ENCODE data around the gene KCTD16.

KCTD16 gene

GRCh38 chr5:144406442-144406841 lies 235.8 kb downstream of the KCTD16 start:
- in situ Hi-C loops (cut with MboI; ENCODE audit: low pct_unique_long_range_greater_than_20kb, low sequenced_read_pairs, unreplicated experiment), result no loop called here
- DNase-seq (ENCODE audit: low spot score), result no peak
- no peak for TF ChIP-seq CTCF (IDR thresholded peaks at IDR 0.05; ENCODE audit: extremely low read depth, insufficient read depth, missing control alignments)

- DNase-seq (ENCODE audit: low spot score), result no peak
- TF ChIP-seq CTCF (IDR thresholded peaks at IDR 0.05; ENCODE audit: extremely low read depth, insufficient read depth, missing control alignments), result no peak
- in situ Hi-C loops (cut with MboI; ENCODE audit: low pct_unique_long_range_greater_than_20kb, low sequenced_read_pairs, unreplicated experiment), result no loop called here
Measured at GRCh38 chr5:144414202-144415029, 243.7 kb downstream of the KCTD16 start.

GRCh38 chr5:144416196-144416595 lies 245.5 kb downstream of the KCTD16 start:
- in situ Hi-C loops (cut with MboI; ENCODE audit: low pct_unique_long_range_greater_than_20kb, low sequenced_read_pairs, unreplicated experiment), result no loop called here
- TF ChIP-seq CTCF (IDR thresholded peaks at IDR 0.05; ENCODE audit: extremely low read depth, insufficient read depth, missing control alignments), result no peak
- DNase-seq (ENCODE audit: low spot score), result no peak

GRCh38 chr5:144418719-144419118 lies 248.0 kb downstream of the KCTD16 start:
- in situ Hi-C loops (cut with MboI; ENCODE audit: low pct_unique_long_range_greater_than_20kb, low sequenced_read_pairs, unreplicated experiment), result no loop called here
- TF ChIP-seq CTCF (IDR thresholded peaks at IDR 0.05; ENCODE audit: extremely low read depth, insufficient read depth, missing control alignments), result no peak
- DNase-seq (ENCODE audit: low spot score), result no peak

- DNase-seq (ENCODE audit: low spot score), result no peak
- in situ Hi-C loops (cut with MboI; ENCODE audit: low pct_unique_long_range_greater_than_20kb, low sequenced_read_pairs, unreplicated experiment), result no loop called here
- TF ChIP-seq CTCF (IDR thresholded peaks at IDR 0.05; ENCODE audit: extremely low read depth, insufficient read depth, missing control alignments), result no peak
Measured at GRCh38 chr5:144421411-144421810, 250.7 kb downstream of the KCTD16 start.

- TF ChIP-seq CTCF (IDR thresholded peaks at IDR 0.05; ENCODE audit: extremely low read depth, insufficient read depth, missing control alignments), result no peak
- DNase-seq (ENCODE audit: low spot score), result no peak
- in situ Hi-C loops (cut with MboI; ENCODE audit: low pct_unique_long_range_greater_than_20kb, low sequenced_read_pairs, unreplicated experiment), result no loop called here
Measured at GRCh38 chr5:144422018-144422727, 251.5 kb downstream of the KCTD16 start.
